T-cell (primary cell): ENCODE data around the gene BLTP3B. TPM values are rescaled to one million over a fixed set of nuclear protein-coding genes. Genes with fewer than 3 reads are reported as not detected.

Experiments used
- ATAC-seq, 4 experiments: fragments of 200-7000 bp in 3 of 4; fragments of 150-1000 bp in 1 of 4; cut with Tn5 transposase; replicated peaks in 1 of 4; 1 replicate in 3 of 4; 2 replicates in 1 of 4; pipeline ENCODE4 v1.10.0; 2021; ENCODE audit warnings: moderate library complexity in 3 of 4, mild to moderate bottlenecking in 2 of 4, moderate number of reproducible peaks in 1 of 4
- CTCF ChIA-PET, 2 donors: fragments of 300-600 bp; sonication (Branson Sonifier 250); formaldehyde crosslinking; loops; one replicate each; lab custom pipeline; 2022; ENCODE audit warnings: antibody characterized with exemption in 2 of 2; lab: Charles Lee
- POLR2A ChIA-PET, 2 donors: fragments of 300-600 bp; sonication (Branson Sonifier 250); formaldehyde crosslinking; loops; one replicate each; lab custom pipeline; 2022; ENCODE audit warnings: antibody characterized with exemption in 2 of 2; lab: Charles Lee
- DNase-seq, 35 experiments: peaks; one replicate each; pipeline versions ENCODE4 v3.0.0 to v3.0.0-alpha.2; 2013 to 2023
- H3K27ac ChIP-seq: one replicate; pipeline ENCODE4 v1.5.1; 2013; ENCODE audit warnings: low read length
- H3K27me3 ChIP-seq, 2 experiments: replicated peaks in 1 of 2; 1 replicate in 1 of 2; 2 replicates in 1 of 2; pipeline versions ENCODE4 v1.6.1 to v1.7.0; 2013; ENCODE audit warnings: low read length in 1 of 2, mixed read lengths in 1 of 2; ENCODE audit not compliant: control insufficient read depth in 2 of 2, insufficient read depth in 2 of 2; ENCODE audit errors: extremely low read depth in 1 of 2
- H3K36me3 ChIP-seq, 2 donors: 1 replicate in 1 of 2; 2 replicates in 1 of 2; pipeline versions ENCODE4 v1.6.1 to v1.7.0; 2013; ENCODE audit warnings: low read length in 1 of 2; ENCODE audit not compliant: control insufficient read depth in 2 of 2, insufficient read depth in 1 of 2; ENCODE audit errors: extremely low read depth in 1 of 2
- H3K4me1 ChIP-seq, 2 experiments: 1 replicate in 1 of 2; 2 replicates in 1 of 2; pipeline versions ENCODE4 v1.6.1 to v1.7.0; 2013; ENCODE audit warnings: low read length in 2 of 2, mixed read lengths in 1 of 2; ENCODE audit not compliant: insufficient read depth in 2 of 2, control insufficient read depth in 1 of 2; ENCODE audit errors: extremely low read depth in 1 of 2
- H3K4me3 ChIP-seq, 2 donors: 1 replicate in 1 of 2; 2 replicates in 1 of 2; pipeline versions ENCODE4 v1.5.1 to v1.7.0; 2013; ENCODE audit warnings: mild to moderate bottlenecking in 2 of 2, low read length in 1 of 2, moderate library complexity in 1 of 2; ENCODE audit not compliant: control insufficient read depth in 1 of 2; ENCODE audit errors: extremely low read depth in 1 of 2
- H3K9me3 ChIP-seq: 2 replicates; pipeline ENCODE4 v1.7.0; 2013
- H3K27ac Mint-ChIP-seq, 2 donors: one replicate each; pipeline ENCODE4 v1.8.0; 2020 to 2021; ENCODE audit warnings: mild to moderate bottlenecking in 2 of 2, mixed read lengths in 2 of 2
- H3K27me3 Mint-ChIP-seq, 2 donors: one replicate each; pipeline ENCODE4 v1.8.0; 2021 to 2022; ENCODE audit warnings: mixed read lengths in 2 of 2
- H3K36me3 Mint-ChIP-seq: one replicate; pipeline ENCODE4 v1.8.0; 2021; ENCODE audit warnings: mixed read lengths
- H3K4me1 Mint-ChIP-seq, 3 donors: one replicate each; pipeline ENCODE4 v1.8.0; 2020 to 2022; ENCODE audit warnings: mixed read lengths in 3 of 3, mild to moderate bottlenecking in 1 of 3
- H3K4me3 Mint-ChIP-seq, 3 donors: one replicate each; pipeline ENCODE4 v1.8.0; 2020 to 2022; ENCODE audit warnings: mild to moderate bottlenecking in 3 of 3, mixed read lengths in 3 of 3, moderate library complexity in 3 of 3
- H3K9me3 Mint-ChIP-seq, 3 donors: one replicate each; pipeline ENCODE4 v1.8.0; 2020 to 2022; ENCODE audit warnings: mixed read lengths in 3 of 3
- WGBS: methylation state at CpG from one replicate; pipeline ENCODE4 v1.1.5; 2013; ENCODE audit warnings: missing lambda C conversion rate; ENCODE audit not compliant: insufficient coverage; 5-methylcytosine and 5-hydroxymethylcytosine counted together
- total RNA-seq, 35 experiments: library from RNA in 6 of 35; stranded (reverse) in 6 of 35; fragments of 120-200 nt in 1 of 35; gene quantifications; one replicate each; pipeline versions ENCODE4 v1.2.1 to v1.2.4 and lab custom pipeline; 2013 to 2026

BLTP3B gene
- total RNA-seq, 5 donors from 2014 or later (not counting 1 experiment from before 2014, with no cell fraction given) = 16.3 to 21.7 (median 18.2) TPM

DNA sequence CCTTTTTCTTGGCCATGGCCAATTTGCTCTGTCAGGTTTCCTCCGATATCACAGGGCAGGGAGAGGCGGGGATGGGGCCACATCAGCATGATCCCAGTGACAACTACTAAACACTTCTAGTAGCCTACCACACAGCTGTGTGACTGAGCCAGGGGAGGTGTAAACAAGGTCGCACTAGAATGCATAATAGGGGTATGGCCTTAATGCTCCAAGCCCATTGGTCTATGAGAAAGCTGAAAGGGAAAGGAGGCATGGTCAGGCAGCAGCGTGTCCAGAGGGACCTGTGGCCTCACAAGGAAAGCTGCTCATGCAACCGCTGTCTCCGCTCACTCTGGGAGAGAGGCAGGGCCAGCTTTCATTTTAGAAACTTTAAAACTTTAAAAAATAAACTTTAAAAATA lies 30.4 kb upstream of the BLTP3B start:
- H3K27ac Mint-ChIP-seq = no peak overlapping the region
- no peaks in the 10 kb centered on the region for H3K27me3 ChIP-seq
- H3K4me1 Mint-ChIP-seq = no peaks in the 10 kb centered on the region
- H3K9me3 ChIP-seq = no peaks in the 10 kb centered on the region
- H3K4me3 ChIP-seq = no peak overlapping the region
- H3K9me3 Mint-ChIP-seq = no peaks in the 10 kb centered on the region
- no peak overlapping the region for H3K27ac ChIP-seq
- CTCF ChIA-PET = interaction anchor here in 1 of 2 donors (1.2 kb wide), 1 partner anchor 9 kb away, joined by 5 read pairs; no protein-coding TSS in a partner anchor
- no peak overlapping the region for H3K4me3 Mint-ChIP-seq
- peaks cover 3 to 8% of the 10 kb centered on the region in 2 donors for H3K36me3 ChIP-seq
- POLR2A ChIA-PET = no interaction called here
- peaks cover 19% of the 10 kb centered on the region for H3K36me3 Mint-ChIP-seq
- no peaks in the 10 kb centered on the region for H3K4me1 ChIP-seq
- DNase-seq (no peak), ATAC-seq (no peak)
- H3K27me3 Mint-ChIP-seq = no peaks in the 10 kb centered on the region
- WGBS = no CpG with 5 or more reads among the region's 6 CpGs

DNA sequence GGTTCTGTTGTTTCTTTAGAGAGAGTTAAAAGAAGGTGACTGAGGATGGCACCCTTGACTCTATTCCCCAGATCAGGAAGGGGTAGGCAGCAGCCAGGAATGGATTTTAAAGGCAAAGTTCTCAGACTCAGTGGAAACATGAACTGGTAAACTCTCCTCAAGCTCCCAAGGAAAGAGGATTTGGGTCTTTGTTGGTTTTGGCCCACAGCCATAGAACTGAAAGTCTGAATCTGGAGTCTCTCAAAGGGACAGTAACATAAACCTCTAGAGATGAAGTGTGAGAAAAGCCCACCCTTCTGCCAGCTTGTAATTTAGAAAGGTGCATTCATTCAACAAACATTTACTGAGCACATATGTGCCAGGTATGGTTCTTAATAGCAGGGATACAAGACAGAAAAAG lies 28.6 kb upstream of the BLTP3B start:
- H3K27ac ChIP-seq = no peak overlapping the region
- H3K36me3 ChIP-seq = peaks cover 5 to 8% of the 10 kb centered on the region in 2 donors
- DNase-seq (no peak), ATAC-seq (no peak)
- Mint-ChIP-seq H3K36me3 (peaks cover 15% of the 10 kb centered on the region), H3K27ac (no peak overlapping the region), H3K4me1 (no peaks in the 10 kb centered on the region), H3K9me3 (no peaks in the 10 kb centered on the region), H3K27me3 (no peaks in the 10 kb centered on the region), H3K4me3 (no peak overlapping the region)
- ChIA-PET CTCF (no interaction called here), POLR2A (no interaction called here)
- H3K4me3 ChIP-seq = no peak overlapping the region
- H3K9me3 ChIP-seq = no peaks in the 10 kb centered on the region
- H3K4me1 ChIP-seq = no peaks in the 10 kb centered on the region
- no peaks in the 10 kb centered on the region for H3K27me3 ChIP-seq

DNA sequence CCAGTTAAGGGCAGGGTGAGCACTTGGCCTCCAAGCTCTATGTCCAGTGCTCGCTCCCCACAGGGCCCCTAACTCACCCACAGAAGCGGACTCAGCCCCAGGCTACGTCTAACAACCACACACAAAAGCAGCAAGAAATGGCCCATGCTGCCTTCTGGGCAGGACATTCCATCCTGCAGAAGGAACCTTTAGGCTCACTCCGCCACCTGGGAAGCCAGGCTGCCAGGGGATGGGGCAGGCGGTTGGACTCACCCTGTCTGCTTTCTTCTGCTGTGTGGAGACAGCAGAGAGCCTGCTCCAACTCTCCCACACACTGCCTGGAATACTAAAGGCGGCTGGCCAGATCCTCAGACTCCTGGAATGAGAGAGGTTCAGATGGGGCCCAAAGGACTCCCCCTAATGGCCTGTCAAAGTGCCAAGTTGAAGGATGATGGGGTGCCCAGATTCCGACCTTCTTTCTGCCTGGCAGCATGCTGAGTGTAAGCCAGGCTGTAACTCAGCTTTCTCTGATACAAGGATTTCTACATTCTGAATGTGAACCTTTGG lies 27.7 kb upstream of the BLTP3B start:
- Histone ChIP-seq H3K4me3 (no peak overlapping the region), H3K36me3 (peaks cover 8 to 10% of the 10 kb centered on the region in 2 donors), H3K27ac (no peak overlapping the region), H3K27me3 (no peaks in the 10 kb centered on the region), H3K4me1 (no peaks in the 10 kb centered on the region), H3K9me3 (no peaks in the 10 kb centered on the region)
- Mint-ChIP-seq H3K36me3 (peaks cover 15% of the 10 kb centered on the region), H3K9me3 (no peaks in the 10 kb centered on the region), H3K27ac (no peak overlapping the region), H3K4me1 (no peaks in the 10 kb centered on the region), H3K27me3 (no peaks in the 10 kb centered on the region), H3K4me3 (no peak overlapping the region)
- DNase-seq (no peak), ATAC-seq (no peak)
- ChIA-PET CTCF (no interaction called here), POLR2A (no interaction called here)
- WGBS = 86% methylated on average over 3 of the region's 7 CpGs

DNA sequence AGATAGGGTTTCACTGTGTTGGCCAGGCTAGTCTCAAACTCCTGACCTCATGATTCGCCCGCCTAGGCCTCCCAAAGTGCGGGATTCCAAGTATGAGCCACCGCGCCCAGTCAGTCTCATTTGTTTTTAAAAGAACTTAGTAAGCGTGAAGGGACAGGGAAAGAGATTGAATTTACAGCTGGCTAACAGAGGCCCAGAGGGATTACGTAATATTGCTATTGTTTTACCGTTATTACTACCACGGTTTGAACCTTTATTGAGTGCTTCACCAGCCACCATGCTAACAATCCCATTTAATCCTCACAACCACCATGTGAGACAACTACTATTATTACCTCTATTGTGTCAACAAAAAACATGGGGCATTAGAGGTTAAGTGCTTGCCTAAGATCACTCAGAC lies 26.7 kb upstream of the BLTP3B start:
- no peak overlapping the region for H3K27ac Mint-ChIP-seq
- CTCF ChIA-PET = no interaction called here
- Histone ChIP-seq H3K9me3 (no peaks in the 10 kb centered on the region), H3K4me3 (no peak overlapping the region), H3K4me1 (no peaks in the 10 kb centered on the region), H3K27me3 (no peaks in the 10 kb centered on the region), H3K27ac (no peak overlapping the region), H3K36me3 (peaks cover 8 to 10% of the 10 kb centered on the region in 2 donors)
- peaks cover 9% of the 10 kb centered on the region for H3K36me3 Mint-ChIP-seq
- no peak for DNase-seq
- no peak overlapping the region for H3K4me3 Mint-ChIP-seq
- peaks cover under 1 to 2% (median under 1%) of the 10 kb centered on the region in 3 donors for H3K4me1 Mint-ChIP-seq
- POLR2A ChIA-PET = no interaction called here
- ATAC-seq = no peak
- no peaks in the 10 kb centered on the region for H3K9me3 Mint-ChIP-seq
- 100% methylated on average over 4 of the region's 9 CpGs for WGBS
- no peaks in the 10 kb centered on the region for H3K27me3 Mint-ChIP-seq

DNA sequence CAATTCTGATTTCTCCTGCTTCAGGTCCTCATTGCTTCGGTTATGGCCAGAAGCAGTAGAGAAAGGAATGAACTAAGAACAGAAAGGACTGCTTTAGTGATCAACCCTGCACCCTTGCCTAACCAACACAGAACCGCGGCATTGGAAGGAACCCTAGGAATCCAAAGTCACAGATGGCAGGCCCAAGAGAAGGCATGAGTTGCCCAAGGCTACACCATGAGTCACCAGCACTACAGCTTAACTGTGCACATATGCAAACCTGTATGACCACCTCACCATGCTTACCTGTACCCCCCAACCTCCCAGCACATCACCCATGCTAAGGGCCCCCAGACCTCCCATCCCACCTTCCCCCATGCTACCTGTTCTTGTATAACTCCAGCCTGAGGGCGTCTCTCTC lies 25.9 kb upstream of the BLTP3B start:
- 93% methylated on average over 2 of the region's 4 CpGs for WGBS
- Mint-ChIP-seq H3K27me3 (no peaks in the 10 kb centered on the region), H3K4me1 (peaks cover 7 to 10% (median 8%) of the 10 kb centered on the region in 3 donors), H3K9me3 (no peaks in the 10 kb centered on the region), H3K36me3 (peaks cover 9% of the 10 kb centered on the region), H3K4me3 (no peak overlapping the region), H3K27ac (no peak overlapping the region)
- no peaks in the 10 kb centered on the region for H3K27me3 ChIP-seq
- ATAC-seq = no peak
- peaks cover 0 to 5% of the 10 kb centered on the region in 2 experiments for H3K4me1 ChIP-seq
- ChIA-PET CTCF (interaction anchor here in 1 of 2 donors (0.6 kb wide), 1 partner anchor 170 kb away, joined by 4 read pairs; no protein-coding TSS in a partner anchor), POLR2A (no interaction called here)
- no peaks in the 10 kb centered on the region for H3K9me3 ChIP-seq
- H3K27ac ChIP-seq = no peak overlapping the region
- peaks cover 7 to 8% of the 10 kb centered on the region in 2 donors for H3K36me3 ChIP-seq
- H3K4me3 ChIP-seq = no peak overlapping the region
- DNase-seq = no peak

DNA sequence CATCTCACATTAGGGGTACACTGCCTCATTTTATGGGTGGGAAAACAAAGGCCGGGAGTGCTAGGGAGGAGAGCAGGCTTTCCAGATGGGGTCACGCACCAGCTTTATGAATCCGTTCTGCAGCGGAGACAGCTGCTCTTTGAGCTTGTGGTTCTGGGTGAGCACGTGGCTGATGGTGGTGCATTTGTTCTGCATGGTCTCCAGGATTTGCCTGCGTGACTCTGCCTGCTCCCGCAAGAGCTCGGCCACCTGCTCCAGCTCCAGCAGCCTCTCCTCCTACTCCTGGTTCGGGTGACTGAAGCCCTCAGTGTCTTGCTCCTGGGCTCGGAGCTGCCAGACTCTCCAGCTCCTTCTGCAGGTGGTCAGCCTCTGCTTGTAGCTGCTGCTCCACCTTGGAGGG lies 23.6 kb upstream of the BLTP3B start:
- Mint-ChIP-seq H3K4me3 (no peak overlapping the region), H3K27me3 (no peaks in the 10 kb centered on the region), H3K36me3 (peaks cover 3% of the 10 kb centered on the region), H3K9me3 (no peaks in the 10 kb centered on the region), H3K27ac (no peak overlapping the region), H3K4me1 (peaks cover 10 to 12% (median 11%) of the 10 kb centered on the region in 3 donors)
- ChIA-PET CTCF (interaction anchor here in 1 of 2 donors (0.6 kb wide), 1 partner anchor 1274 kb away, joined by 8 read pairs; no protein-coding TSS in a partner anchor), POLR2A (no interaction called here)
- DNase-seq (no peak), ATAC-seq (no peak)
- Histone ChIP-seq H3K27ac (no peak overlapping the region), H3K4me3 (no peak overlapping the region), H3K27me3 (no peaks in the 10 kb centered on the region), H3K9me3 (no peaks in the 10 kb centered on the region), H3K4me1 (peaks cover 0 to 5% of the 10 kb centered on the region in 2 experiments), H3K36me3 (peaks cover 0 to 7% of the 10 kb centered on the region in 2 donors)
- WGBS = 94% methylated on average over 7 of the region's 10 CpGs
